ENCODE measurements around the gene KRTAP3-1. TPM values are rescaled to one million over a fixed set of nuclear protein-coding genes. Genes with fewer than 3 reads are reported as not detected.
A peak's percentile ranks its signal among the peaks of the same experiment; 100 is the strongest.

KRTAP3-1 gene
- total and polyA plus RNA-seq, 4 experiments from 2014 or later, result not detected

GRCh38 chr17:40993839-40994238 lies 15.1 kb downstream of the KRTAP3-1 start, which contains the start of gene KRTAP3-3:
Gene KRTAP3-3 (minus strand): TSS chr17:40994164. CDS start chr17:40994097, 67 bp downstream.
- Mint-ChIP-seq H3K4me1 (peaks cover 0 to 1% (median 0%) of the 10 kb centered on the region in 4 donors), H3K27ac (peak within 1 kb of the TSS in 1 of 7 donors; percentile 13), H3K4me3 (no peak within 1 kb of the TSS), H3K36me3 (no peaks in the 10 kb centered on the region), H3K9me3 (peaks cover 0 to 2% (median 0%) of the 10 kb centered on the region in 8 donors), H3K27me3 (peaks cover 36 to 45% of the 10 kb centered on the region in 2 donors)
- no peaks in the 10 kb centered on the region for H3K4me1 ChIP-seq (ENCODE audit: insufficient read depth, low read length)
- H3K9me3 ChIP-seq (ENCODE audit: control insufficient read depth in 1 of 2, low read length in 2 of 2), result no peaks in the 10 kb centered on the region
- ChIA-PET CTCF (ENCODE audit: partially characterized antibody) (no interaction called here), POLR2A (ENCODE audit: partially characterized antibody) (no interaction called here)
- no peak for DNase-seq
- H3K36me3 ChIP-seq (ENCODE audit: insufficient read depth, low read length), result no peaks in the 10 kb centered on the region
- H3K27me3 ChIP-seq (ENCODE audit: insufficient read depth, low read length), result peaks cover 5% of the 10 kb centered on the region
- no peak within 1 kb of the TSS for H3K4me3 ChIP-seq (ENCODE audit: low read length in 2 of 2)
- intact Hi-C loops (cut with micrococcal nuclease), result no loop called here
- no peak within 1 kb of the TSS for H3K27ac ChIP-seq (ENCODE audit: low read depth, low read length)

GRCh38 chr17:40993084-40993483 lies 15.8 kb downstream of the KRTAP3-1 start:
- CTCF ChIA-PET (ENCODE audit: partially characterized antibody), result no interaction called here
- intact Hi-C loops (cut with micrococcal nuclease), result no loop called here
- no peak overlapping the region for H3K4me3 ChIP-seq (ENCODE audit: low read length in 2 of 2)
- no peaks in the 10 kb centered on the region for H3K4me1 ChIP-seq (ENCODE audit: insufficient read depth, low read length)
- DNase-seq, result no peak
- no peak overlapping the region for H3K27ac ChIP-seq (ENCODE audit: low read depth, low read length)
- Mint-ChIP-seq H3K4me1 (peaks cover 0 to 1% (median 0%) of the 10 kb centered on the region in 4 donors), H3K27me3 (peaks cover 36 to 45% of the 10 kb centered on the region in 2 donors), H3K36me3 (no peaks in the 10 kb centered on the region), H3K4me3 (no peak overlapping the region), H3K27ac (no peak overlapping the region), H3K9me3 (peaks cover 0 to 2% (median 0%) of the 10 kb centered on the region in 8 donors)
- H3K9me3 ChIP-seq (ENCODE audit: control insufficient read depth in 1 of 2, low read length in 2 of 2), result no peaks in the 10 kb centered on the region
- no peaks in the 10 kb centered on the region for H3K36me3 ChIP-seq (ENCODE audit: insufficient read depth, low read length)
- H3K27me3 ChIP-seq (ENCODE audit: insufficient read depth, low read length), result peaks cover 5% of the 10 kb centered on the region
- POLR2A ChIA-PET (ENCODE audit: partially characterized antibody), result no interaction called here

GRCh38 chr17:40992666-40993065 lies 16.3 kb downstream of the KRTAP3-1 start:
- Mint-ChIP-seq H3K4me1 (peaks cover 0 to 1% (median 0%) of the 10 kb centered on the region in 4 donors), H3K27me3 (peaks cover 35 to 43% of the 10 kb centered on the region in 2 donors), H3K27ac (no peak overlapping the region), H3K4me3 (no peak overlapping the region), H3K36me3 (no peaks in the 10 kb centered on the region), H3K9me3 (peaks cover 0 to 2% (median 0%) of the 10 kb centered on the region in 8 donors)
- Histone ChIP-seq H3K36me3 (ENCODE audit: insufficient read depth, low read length) (no peaks in the 10 kb centered on the region), H3K4me1 (ENCODE audit: insufficient read depth, low read length) (no peaks in the 10 kb centered on the region), H3K9me3 (ENCODE audit: control insufficient read depth in 1 of 2, low read length in 2 of 2) (no peaks in the 10 kb centered on the region), H3K4me3 (ENCODE audit: low read length in 2 of 2) (no peak overlapping the region), H3K27me3 (ENCODE audit: insufficient read depth, low read length) (peaks cover 5% of the 10 kb centered on the region), H3K27ac (ENCODE audit: low read depth, low read length) (no peak overlapping the region)
- CTCF ChIA-PET (ENCODE audit: partially characterized antibody), result no interaction called here
- no peak for DNase-seq
- intact Hi-C loops (cut with micrococcal nuclease), result no loop called here
- POLR2A ChIA-PET (ENCODE audit: partially characterized antibody), result no interaction called here

- Mint-ChIP-seq H3K9me3 (no peaks in the 10 kb centered on the region), H3K27ac (no peak overlapping the region), H3K27me3 (peaks cover 14 to 20% of the 10 kb centered on the region in 2 donors), H3K4me3 (no peak overlapping the region), H3K36me3 (no peaks in the 10 kb centered on the region), H3K4me1 (no peaks in the 10 kb centered on the region)
- H3K4me3 ChIP-seq (ENCODE audit: low read length in 2 of 2), result no peak overlapping the region
- H3K4me1 ChIP-seq (ENCODE audit: insufficient read depth, low read length), result no peaks in the 10 kb centered on the region
- no peaks in the 10 kb centered on the region for H3K27me3 ChIP-seq (ENCODE audit: insufficient read depth, low read length)
- H3K27ac ChIP-seq (ENCODE audit: low read depth, low read length), result no peak overlapping the region
- DNase-seq, result no peak
- H3K9me3 ChIP-seq (ENCODE audit: control insufficient read depth in 1 of 2, low read length in 2 of 2), result no peaks in the 10 kb centered on the region
- H3K36me3 ChIP-seq (ENCODE audit: insufficient read depth, low read length), result no peaks in the 10 kb centered on the region
- ChIA-PET CTCF (ENCODE audit: partially characterized antibody) (no interaction called here), POLR2A (ENCODE audit: partially characterized antibody) (no interaction called here)
- intact Hi-C loops (cut with micrococcal nuclease), result no loop called here
Measured at GRCh38 chr17:40986920-40987319, 22.0 kb downstream of the KRTAP3-1 start.

GRCh38 chr17:40984226-40984625 lies 24.7 kb downstream of the KRTAP3-1 start, which contains the start of gene KRT40:
Gene KRT40 (minus strand): TSS chr17:40984326. CDS start chr17:40984273, 53 bp downstream.
- Histone ChIP-seq H3K36me3 (ENCODE audit: insufficient read depth, low read length) (no peaks in the 10 kb centered on the region), H3K4me1 (ENCODE audit: insufficient read depth, low read length) (no peaks in the 10 kb centered on the region), H3K4me3 (ENCODE audit: low read length in 2 of 2) (no peak within 1 kb of the TSS), H3K27ac (ENCODE audit: low read depth, low read length) (no peak within 1 kb of the TSS), H3K27me3 (ENCODE audit: insufficient read depth, low read length) (no peaks in the 10 kb centered on the region), H3K9me3 (ENCODE audit: control insufficient read depth in 1 of 2, low read length in 2 of 2) (no peaks in the 10 kb centered on the region)
- Mint-ChIP-seq H3K27ac (no peak within 1 kb of the TSS), H3K4me1 (no peaks in the 10 kb centered on the region), H3K36me3 (no peaks in the 10 kb centered on the region), H3K4me3 (no peak within 1 kb of the TSS), H3K27me3 (peaks cover 8 to 23% of the 10 kb centered on the region in 2 donors), H3K9me3 (no peaks in the 10 kb centered on the region)
- intact Hi-C loops (cut with micrococcal nuclease), result no loop called here
- ChIA-PET POLR2A (ENCODE audit: partially characterized antibody) (no interaction called here), CTCF (ENCODE audit: partially characterized antibody) (no interaction called here)
- DNase-seq, result no peak

- H3K9me3 ChIP-seq (ENCODE audit: control insufficient read depth in 1 of 2, low read length in 2 of 2), result no peaks in the 10 kb centered on the region
- POLR2A ChIA-PET (ENCODE audit: partially characterized antibody), result interaction anchor here (0.5 kb wide), 1 partner anchor 1838 kb away, joined by 3 read pairs; no protein-coding TSS in a partner anchor
- CTCF ChIA-PET (ENCODE audit: partially characterized antibody), result no interaction called here
- H3K4me3 ChIP-seq (ENCODE audit: low read length in 2 of 2), result no peak overlapping the region
- H3K27me3 ChIP-seq (ENCODE audit: insufficient read depth, low read length), result peaks cover 6% of the 10 kb centered on the region
- DNase-seq, result no peak
- Mint-ChIP-seq H3K4me3 (no peak overlapping the region), H3K9me3 (no peaks in the 10 kb centered on the region), H3K36me3 (no peaks in the 10 kb centered on the region), H3K4me1 (no peaks in the 10 kb centered on the region), H3K27ac (no peak overlapping the region), H3K27me3 (peaks cover 12 to 20% of the 10 kb centered on the region in 2 donors)
- H3K4me1 ChIP-seq (ENCODE audit: insufficient read depth, low read length), result no peaks in the 10 kb centered on the region
- H3K36me3 ChIP-seq (ENCODE audit: insufficient read depth, low read length), result no peaks in the 10 kb centered on the region
- intact Hi-C loops (cut with micrococcal nuclease), result no loop called here
- H3K27ac ChIP-seq (ENCODE audit: low read depth, low read length), result no peak overlapping the region
Measured at GRCh38 chr17:40981115-40981514, 27.8 kb downstream of the KRTAP3-1 start.

- no peaks in the 10 kb centered on the region for H3K4me1 Mint-ChIP-seq
- H3K27ac Mint-ChIP-seq, result no peak overlapping the region
- Histone ChIP-seq H3K27me3 (ENCODE audit: insufficient read depth, low read length) (peaks cover 8% of the 10 kb centered on the region), H3K36me3 (ENCODE audit: insufficient read depth, low read length) (no peaks in the 10 kb centered on the region), H3K9me3 (ENCODE audit: control insufficient read depth in 1 of 2, low read length in 2 of 2) (no peaks in the 10 kb centered on the region), H3K4me3 (ENCODE audit: low read length in 2 of 2) (no peak overlapping the region), H3K4me1 (ENCODE audit: insufficient read depth, low read length) (no peaks in the 10 kb centered on the region), H3K27ac (ENCODE audit: low read depth, low read length) (no peak overlapping the region)
- H3K36me3 Mint-ChIP-seq, result no peaks in the 10 kb centered on the region
- no peaks in the 10 kb centered on the region for H3K9me3 Mint-ChIP-seq
- H3K27me3 Mint-ChIP-seq, result peaks cover 12 to 20% of the 10 kb centered on the region in 2 donors
- CTCF ChIA-PET (ENCODE audit: partially characterized antibody), result no interaction called here
- POLR2A ChIA-PET (ENCODE audit: partially characterized antibody), result interaction anchor here (0.5 kb wide), 1 partner anchor 1839 kb away, joined by 3 read pairs; no protein-coding TSS in a partner anchor
- no peak overlapping the region for H3K4me3 Mint-ChIP-seq
- intact Hi-C loops (cut with micrococcal nuclease), result no loop called here
- DNase-seq, result no peak
Measured at GRCh38 chr17:40980596-40980995, 28.3 kb downstream of the KRTAP3-1 start.
